SKM-1 treated with dmso at 0.1 percent for 144 hours (cell line): ENCODE results near the gene RBM20.
A peak's percentile ranks its signal among the peaks of the same experiment; 100 is the strongest.
"Not testable (repeated sequence)": the region's sequence is repeated elsewhere in the genome, so short reads cannot be mapped to it uniquely, and the experiment has no call there.

Source experiments
- DNase-seq: peaks from one replicate; lab custom pipeline; 2025; ENCODE audit not compliant: unreplicated experiment; lab: John Stamatoyannopoulos, UW

Gene RBM20

DNA sequence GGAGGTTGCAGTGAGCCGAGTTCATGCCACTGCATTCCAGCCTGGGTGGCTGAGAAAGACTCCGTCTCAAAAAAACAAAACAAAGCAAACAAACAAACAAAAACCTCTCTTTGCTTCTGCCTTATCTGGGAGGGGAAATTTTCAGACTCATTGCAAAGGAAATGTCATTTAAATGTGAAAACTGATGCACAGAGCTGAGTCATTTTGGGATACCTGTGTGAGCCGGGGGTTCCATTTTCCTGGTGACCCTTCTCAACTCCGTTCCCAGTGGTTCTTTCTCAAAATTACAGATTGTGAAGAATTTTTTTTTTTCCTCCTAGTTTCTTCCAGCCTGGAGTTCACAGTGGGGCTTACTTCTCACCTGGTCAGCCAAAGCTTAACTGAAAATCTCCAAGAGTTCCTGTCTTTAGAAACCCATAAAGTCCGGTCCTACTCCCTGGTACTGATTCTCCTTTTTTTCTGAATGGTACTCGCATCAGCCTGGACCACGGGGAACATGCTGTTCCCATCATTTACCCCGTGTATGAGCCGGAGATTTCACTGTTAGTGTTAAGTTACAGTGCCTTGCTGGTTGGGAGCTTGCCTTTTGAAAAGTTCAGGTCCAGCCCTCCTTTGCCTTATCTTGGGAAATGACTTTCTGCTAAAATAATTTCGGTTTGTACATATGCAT is 56.9 kb downstream of the RBM20 start:
- DNase-seq: no peak

DNA sequence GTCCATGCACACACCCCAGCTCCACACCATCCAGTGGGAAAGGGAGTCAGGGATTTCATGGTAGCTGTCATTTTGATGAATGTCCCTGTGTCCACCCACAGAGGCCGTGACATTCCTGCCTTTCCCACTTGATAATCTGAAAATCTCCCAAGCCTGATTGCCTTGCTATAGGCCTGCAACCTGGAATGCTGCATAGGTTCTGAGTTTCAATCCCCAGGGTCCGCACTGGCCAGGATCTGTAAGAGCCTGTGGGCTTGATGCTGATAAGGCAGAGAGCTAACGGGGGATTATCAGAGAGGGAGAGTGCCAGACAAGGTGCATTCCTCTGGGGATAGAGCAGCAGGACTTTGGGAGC is 57.5 kb downstream of the RBM20 start:
- DNase-seq: no peak

DNA sequence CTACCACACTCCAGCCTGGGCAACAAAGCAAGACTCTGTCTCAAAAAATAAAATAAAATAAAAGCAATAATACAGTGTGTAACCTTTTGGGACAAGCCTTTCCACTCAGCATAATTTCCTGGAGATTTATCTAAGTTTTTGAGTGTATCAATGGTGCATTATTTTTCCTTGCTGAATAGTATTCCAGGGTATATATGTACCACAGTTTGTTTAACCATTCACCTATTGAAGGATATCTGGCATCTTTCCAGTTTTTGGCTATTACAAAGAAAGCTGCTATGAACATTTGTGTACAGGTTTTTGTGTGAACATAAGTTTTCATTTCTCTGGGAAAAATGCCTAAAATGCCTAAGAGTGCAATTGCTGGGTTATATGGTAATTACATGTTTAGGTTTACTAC is 59.9 kb downstream of the RBM20 start:
- DNase-seq: no peak

DNA sequence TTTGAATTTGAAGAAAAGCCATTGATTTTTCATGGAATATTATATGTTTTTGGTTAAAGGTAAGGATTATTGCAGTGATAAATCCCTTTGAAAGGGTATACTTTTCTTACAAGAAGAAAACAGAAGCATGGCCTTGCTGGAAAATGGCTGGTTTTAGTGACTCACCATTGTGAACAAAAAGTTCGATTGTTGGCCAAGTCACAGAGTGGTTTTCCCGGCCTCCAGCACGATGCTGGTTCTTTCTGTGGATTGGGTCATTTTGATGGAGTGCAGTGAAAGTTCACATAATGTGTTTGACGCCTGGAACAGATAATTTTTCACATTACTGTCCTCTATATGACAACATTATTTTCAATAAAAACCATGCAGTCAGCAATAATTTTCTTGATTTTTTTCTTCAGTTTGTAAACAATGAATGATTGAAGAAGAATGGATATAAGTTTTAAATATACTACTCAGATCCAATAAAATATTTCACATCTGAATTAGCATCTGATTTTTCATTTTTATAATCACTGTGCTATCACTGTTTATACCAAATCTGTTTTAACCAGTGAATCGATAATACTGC is 60.9 kb downstream of the RBM20 start:
- no peak for DNase-seq

DNA sequence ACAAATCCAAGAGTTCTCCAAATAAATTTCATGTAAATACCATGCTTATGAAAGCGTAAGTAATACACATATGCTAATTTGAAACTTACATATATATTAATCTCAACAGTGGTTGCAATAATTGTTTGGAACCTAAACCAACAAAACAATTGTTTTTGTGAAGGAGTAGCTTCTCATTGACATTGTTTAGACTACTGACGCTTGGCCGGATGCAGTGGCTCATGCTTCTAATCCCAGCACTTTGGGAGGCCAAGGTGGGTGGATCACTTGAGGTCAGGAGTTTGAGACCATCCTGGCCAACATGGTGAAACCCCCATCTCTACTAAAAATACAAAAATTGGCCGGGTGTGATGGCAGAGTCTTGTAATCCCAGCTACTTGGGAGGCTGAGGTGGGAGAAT is 61.5 kb downstream of the RBM20 start:
- not testable (repeated sequence) for DNase-seq

DNA sequence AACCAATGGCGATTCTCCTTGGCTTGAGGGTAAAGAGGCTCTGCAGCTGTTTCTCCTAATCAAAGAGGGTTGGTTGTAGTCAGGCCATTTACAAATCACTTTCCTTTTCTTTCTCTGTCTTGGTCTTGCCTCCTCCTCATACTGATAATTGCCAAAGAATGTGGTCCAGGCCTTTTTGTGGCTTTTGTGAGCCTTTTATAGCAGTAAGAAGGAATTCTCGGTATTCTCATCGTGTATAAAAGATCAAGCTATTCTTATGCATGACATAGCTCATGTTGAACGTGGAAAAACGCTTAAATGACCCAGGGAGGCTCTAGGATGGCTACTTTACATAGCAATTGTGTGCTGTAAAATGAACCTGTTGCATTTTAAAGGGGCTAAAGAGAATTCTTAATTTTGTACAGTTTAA is 62.6 kb downstream of the RBM20 start:
- no peak for DNase-seq

DNA sequence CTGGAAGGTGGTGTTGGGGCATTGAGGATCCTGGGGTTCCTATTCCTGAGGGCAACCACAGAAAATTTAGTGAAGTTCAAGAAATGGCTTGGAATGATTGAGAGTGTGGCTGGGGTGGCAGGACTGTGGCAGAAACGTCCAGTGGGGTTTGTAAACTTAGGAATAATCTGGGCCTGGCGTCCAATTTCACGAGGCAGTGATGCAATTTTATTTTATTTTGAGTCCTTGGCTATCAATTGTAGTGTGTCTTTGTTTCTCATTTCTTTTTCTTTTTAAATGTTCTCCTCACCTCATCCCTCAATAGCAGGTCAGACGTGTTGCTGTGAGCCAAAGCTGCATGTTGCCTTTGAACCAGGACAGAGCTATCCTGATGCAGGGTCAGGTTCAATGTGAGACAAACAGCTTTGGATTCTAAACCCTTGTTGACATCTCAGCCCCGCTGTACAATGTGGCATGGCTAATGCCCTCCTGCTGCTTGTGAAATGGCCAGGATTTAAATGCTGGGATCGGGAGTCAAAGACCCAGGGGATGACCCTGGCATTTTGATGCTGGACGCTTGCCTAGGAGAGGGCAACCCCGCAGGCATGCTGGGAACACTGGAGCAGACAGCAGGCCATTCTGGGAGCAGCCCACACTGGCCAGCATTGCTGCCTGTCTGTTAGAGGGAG is 64.8 kb downstream of the RBM20 start:
- DNase-seq: no peak

DNA sequence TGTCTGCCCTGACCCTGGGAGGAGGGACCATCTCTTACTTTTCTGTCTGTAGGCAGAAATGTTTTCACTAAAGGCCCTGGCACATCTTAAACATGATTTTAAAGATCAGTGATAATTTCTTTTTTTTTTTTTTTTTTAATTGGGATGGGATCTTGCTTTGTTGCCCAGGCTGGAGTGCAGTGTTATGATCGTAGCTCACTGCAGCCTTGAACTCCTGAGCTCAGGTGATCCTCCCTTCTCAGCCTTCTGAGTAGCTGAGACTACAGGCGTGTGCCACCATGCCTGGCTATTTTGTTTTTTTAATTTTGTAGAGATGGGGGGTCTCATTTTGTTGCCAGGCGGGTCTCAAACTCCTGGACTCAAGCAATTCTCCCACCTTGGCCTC is 65.3 kb downstream of the RBM20 start:
- DNase-seq: no peak

DNA sequence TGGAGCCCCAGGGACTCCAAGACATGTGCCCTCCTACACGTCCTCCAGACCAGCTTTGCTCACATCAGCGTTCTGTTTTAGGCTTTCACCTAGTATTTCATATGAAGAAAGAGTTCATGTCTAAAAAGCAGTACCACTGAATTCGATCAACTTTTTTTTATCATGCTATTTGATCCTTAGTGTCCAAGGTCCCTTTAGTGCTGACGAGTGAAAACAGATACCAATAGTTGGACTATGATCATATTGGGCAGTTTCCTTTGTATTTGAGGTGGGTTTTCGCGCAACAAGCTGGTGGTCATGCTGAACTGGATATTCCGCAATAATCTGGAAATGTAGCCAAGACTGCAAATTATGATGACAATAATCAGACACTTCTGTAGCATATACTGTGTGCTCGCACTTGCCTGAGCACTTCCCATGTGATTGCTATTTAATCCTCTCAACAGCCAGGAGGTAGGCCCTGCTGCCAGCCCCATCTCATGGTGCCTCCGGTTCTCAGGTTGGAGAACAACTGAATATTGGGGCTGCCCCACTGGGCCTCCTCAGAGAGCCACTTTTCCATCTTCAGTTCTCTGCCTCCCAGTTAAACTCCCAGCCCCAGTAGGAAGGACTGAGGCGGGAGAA is 65.9 kb downstream of the RBM20 start:
- no peak for DNase-seq

DNA sequence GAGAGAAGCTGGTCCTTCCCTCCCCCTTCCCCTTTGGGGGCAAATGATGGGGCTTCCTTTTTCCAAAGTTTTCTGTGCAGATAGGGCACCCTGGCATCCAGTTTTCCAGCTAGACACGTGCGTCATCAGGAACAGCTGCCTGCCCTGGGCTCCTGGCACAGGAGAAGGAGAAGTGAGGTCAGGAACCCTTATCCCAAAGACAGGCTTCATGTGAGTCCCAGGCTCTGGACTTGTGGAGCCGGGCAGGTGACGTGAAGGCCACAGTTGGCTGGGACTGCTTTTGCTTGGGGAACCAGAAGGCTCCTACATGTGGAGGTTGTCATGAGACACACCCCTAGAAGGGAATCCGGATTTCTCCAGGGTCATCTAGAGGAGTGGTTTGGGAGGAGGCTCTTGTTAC is 66.5 kb downstream of the RBM20 start:
- DNase-seq: no peak

DNA sequence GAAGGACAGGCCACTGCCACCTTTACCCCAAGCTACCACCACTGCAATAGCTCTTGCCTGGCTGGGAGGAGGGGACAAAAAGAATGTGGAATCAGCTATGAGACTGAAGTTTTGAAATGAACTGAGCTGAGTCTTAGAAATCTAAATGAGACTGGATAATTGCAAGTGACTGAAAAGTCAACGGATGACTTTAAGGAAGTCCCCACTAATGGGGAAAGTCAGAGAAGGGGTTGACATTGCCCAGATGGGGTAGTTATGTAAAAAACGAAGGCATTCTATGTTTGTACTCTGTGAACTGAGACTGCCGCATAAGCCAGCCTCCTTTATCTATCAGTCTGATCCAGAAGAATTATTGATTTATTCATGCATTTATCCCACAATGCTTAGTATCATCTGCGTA is 67.2 kb downstream of the RBM20 start:
- no peak for DNase-seq

DNA sequence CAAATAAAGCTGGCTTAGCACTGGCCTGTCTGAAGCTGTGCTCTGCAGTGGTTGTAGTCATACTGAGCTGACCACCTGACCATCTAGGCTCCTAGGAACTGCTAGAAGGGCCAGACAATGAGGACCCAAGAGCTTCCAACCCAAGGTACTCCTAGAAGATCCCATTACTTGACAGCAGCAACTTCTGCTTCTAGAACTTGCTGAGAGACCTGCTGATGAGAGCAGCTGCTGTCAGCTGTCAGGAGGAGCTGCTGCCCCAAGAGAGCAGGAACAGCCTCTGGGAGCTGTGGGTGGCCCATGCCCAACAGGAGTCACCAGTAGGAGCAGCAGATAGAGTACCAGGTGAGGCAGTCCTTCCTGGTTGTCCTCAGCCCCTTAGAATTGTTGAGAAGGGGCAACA is 70.2 kb downstream of the RBM20 start:
- DNase-seq: no peak

DNA sequence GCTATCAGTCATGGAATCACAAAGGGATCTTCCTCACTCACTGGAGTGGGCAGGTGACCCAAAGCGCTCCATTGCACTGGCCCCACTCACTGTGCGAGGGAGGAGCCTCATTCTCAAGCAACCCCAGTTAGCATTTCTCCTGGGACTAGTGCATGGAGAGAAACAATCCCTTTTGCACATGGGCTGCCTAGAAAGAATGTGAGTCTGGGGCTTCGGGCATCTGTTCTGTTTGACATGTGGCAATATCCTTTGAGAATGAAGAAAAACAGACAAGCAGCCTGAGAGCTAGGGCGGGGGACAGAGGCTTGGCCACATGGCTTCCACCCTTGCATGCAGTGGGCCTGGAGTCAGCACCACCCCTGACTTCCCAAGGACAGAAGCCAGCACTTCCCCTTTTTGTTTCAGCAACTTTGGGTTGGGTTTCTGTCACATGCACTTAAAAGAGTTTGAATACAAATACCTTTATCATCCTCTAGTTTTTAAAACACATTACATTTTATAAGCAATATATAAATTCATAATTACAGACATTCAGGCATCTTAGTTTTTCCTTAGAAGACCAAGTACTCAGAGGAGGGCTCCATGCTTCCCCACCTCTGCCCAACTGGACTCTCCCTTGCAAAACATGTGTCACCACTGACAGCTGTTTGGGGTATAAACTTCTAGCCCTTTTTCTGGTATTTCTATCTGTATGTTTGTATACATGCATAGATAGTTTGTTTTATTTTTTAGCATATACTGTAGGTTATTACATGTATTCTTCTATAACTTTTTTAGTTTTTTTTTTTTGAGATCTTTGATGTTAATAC is 73.8 kb downstream of the RBM20 start:
- DNase-seq: peak; percentile 87

DNA sequence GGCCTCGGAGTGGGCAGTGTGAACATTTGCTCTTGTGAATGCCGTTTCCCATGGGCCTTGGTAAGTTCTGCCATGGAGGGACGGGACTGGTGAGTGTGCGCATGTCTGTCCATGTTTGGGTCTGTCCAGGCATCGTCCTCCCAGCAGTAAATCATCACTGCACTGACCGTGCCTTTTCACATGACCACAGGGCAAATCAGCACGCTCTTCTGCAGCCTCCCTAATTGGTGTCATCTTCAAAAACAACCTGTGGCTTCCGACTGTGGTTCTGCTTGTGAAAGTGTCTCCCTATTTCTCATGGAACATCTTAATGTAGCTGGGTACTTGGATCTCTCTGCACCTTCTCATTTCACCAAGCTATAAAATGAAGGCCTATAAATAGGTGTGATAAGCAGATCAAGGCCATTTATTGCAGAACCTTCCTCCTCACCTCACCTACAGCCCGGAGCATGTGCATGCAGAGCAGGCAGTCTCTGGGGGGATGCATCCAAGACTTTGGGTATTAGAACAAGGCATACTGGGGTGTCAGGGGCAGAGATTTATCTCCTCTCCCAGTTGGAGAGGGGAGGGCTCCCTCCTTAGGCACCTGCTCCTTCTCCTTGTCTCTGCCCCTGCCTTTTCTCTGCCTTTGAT is 77.4 kb downstream of the RBM20 start:
- DNase-seq: no peak

DNA sequence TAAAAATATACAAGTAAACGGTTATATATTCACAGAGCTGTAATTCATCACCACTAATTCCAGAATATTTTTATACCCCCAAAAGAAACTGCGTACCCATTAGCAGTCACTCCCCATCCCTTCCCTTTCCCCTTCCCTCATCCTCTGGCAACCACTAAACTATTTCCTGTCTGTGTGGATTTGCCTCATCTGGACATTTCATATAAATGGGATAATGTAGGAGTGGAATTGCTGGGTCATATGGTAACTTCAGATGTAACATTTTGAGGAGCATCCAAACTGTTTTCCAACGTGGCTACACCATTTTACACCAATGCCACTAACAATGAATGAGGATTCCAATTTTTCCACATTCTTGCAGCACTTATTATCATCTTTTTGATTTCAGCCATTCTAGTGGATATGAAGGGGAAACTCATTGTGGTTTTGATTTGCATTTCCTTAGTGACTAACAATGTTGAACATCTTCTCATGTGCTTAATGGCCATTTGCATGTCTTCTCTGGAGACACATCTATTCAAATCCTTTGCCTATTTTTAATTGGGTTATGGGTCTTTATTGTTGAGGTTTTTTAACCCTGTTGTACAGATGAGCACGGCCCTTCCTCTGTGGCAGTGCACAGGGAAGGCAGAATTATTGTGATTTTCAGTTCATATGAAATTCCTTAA is 79.2 kb downstream of the RBM20 start:
- DNase-seq: no peak

DNA sequence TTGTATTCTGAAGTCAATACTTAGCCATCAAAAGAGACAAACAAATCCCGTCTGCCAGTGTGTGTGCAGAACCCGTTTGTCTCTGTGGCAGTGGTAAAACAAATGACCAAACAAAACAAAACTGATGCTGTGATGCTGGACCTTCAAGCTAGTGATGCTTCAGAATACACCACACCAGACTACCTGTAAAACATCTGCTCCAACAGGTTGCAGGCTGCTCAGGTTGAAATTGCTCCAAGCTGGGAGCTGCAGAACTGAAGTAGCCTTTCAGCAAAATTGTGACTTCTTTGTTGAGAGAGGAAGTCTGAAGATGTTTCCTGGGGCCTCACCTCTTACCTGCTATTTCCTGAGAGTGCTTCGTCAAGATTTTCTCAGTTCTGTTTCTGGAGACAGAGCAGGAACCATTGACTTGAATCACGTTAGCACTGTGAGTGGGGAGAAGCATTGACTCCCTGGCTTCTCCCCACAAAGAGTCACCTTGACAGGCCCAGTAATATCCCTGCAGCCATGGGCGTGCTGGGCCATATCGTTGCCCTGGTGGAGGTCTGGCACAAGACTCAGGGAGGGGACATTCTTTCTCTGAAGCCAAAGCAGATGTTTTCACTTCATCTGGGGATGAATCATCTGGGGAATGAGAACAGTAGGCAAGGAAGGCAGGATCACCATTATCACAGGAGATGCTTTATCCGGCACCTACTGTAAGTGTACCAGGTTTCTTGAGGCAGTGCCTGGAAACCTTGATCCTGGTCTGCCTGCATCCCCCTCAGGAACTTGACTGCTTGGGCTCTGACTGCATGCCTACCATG is 80.2 kb downstream of the RBM20 start:
- no peak for DNase-seq

DNA sequence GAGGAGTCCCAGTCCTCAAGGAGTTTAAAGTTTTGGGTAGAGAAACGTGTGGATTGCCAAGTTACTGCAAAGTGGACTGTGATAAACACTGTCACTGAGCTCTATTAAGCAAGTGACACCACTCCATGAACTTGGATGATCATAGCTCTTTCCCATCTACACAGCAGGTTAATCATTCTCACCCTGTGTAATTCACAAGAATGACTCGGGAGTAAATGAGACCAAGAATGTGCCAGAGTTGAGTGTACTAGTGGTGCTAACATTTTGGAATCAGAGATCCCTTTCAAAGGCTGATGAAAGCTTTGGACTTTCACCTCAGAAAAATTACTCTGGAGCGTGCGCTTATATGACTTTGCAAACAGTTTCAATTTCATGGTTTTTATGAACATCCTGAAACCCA is 80.8 kb downstream of the RBM20 start:
- DNase-seq: no peak

DNA sequence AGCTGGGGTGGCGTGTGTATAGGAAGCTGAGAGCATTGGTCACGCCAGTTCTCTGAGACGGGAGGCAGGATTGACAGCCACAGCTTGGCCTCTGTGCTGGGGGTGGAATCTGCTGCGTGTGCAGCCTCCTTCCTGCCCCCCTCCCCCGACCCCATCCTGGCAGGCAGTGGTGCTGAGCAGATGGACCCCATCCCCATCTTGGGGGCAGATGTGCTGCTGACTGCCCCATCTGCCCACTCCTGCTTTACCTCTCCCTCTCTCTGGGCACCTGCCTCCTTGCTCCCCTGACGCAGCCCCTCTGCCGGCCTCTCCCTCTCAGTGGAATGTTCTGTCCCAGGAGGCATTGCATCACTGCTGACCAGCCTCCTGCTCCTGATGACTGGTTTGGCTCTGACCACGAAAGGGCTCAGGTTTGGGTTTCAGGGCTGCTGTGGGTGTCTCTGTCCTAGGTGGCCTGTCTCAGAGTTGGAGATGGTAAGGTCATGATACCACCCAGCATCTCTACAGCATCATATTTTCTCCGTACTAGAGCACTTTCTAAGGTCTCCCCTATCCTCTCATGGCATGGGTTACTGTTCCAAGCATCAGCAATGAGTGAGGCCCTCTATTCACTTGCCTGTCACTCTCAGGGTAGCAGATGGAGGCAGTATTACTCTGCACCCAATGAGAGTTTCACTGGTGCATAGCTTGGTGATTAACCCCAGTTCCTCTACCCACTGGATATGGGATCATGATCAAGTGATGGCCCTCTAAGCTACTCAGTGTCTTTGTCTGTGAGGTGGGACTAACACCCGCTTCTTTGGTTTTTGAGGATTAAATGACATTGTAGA is 81.9 kb downstream of the RBM20 start:
- no peak for DNase-seq

DNA sequence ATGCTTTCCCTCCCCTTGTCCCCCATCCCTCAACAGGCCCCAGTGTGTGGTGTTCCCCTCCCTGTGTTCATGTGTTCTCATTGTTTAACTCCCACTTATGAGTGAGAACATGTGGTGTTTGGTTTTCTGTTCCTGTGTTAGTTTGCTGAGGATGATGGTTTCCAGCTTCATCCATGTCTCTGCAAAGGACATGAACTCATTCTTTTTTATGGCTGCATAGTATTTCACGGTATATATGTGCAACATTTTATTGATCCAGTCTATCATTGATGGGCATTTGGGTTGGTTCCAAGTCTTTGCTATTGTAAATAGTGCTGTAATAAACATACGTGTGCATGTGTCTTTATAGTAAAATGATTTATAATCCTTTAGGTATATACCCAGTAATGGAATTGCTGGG is 83.6 kb downstream of the RBM20 start:
- DNase-seq: not testable (repeated sequence)
